GM12891 (cell line): ENCODE results near the gene SUPT4H1.

Experiments
- POLR2A ChIP-seq: IDR thresholded peaks from 2 replicates; pipeline ENCODE4 v1.6.1; 2011; ENCODE audit warnings: low read depth, low read length, control low read depth
- SPI1 ChIP-seq: IDR thresholded peaks from 2 replicates; pipeline ENCODE4 v1.6.1; 2011; ENCODE audit warnings: low read depth, low read length, control low read depth

DNA sequence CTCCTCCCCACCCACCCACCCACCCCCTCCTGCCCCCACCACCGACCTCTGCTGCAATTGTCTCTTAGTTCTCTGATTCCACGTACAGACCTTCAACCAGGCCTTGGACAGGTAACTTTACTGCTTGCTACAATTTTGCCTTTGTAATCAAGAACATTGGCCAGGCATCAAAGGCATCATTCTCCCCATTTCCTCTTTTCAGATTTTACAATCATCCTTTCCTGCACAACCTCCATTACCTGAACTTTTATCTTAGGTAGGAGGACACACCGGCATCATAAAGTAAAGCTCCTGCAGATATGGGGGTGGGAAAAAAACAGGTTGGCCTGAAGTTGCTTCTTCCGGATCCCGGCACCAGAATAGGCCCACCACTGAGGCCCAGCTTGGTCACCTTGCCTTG is 25.7 kb upstream of the SUPT4H1 start:
- TF ChIP-seq SPI1 (peak; percentile 66), POLR2A (no peak)
